GM12878 (cell line): ENCODE measurements around the gene MNT. TPM values are rescaled to one million over a fixed set of nuclear protein-coding genes. Genes with fewer than 3 reads are reported as not detected.

ENCODE experiments used
- ATAC-seq: fragments of 200-7000 bp; cut with Tn5 transposase; 3 replicates; pipeline ENCODE4 v1.9.1; 2020; ENCODE audit warnings: mild to moderate bottlenecking, moderate library complexity
- BruUV-seq: library from RNA; stranded (reverse); fragments of 400-500 nt; replicated peaks from 2 replicates; lab custom pipeline; 2021; lab: Mats Ljungman, UMichigan
- CTCF ChIA-PET: fragments of 300-600 bp; sonication (Branson Sonifier 250); formaldehyde crosslinking; extraction: SDS; loops from one replicate; lab custom pipeline; 2021; ENCODE audit warnings: inconsistent platforms; lab: Yijun Ruan, JAX
- POLR2A ChIA-PET: fragments of 350-600 bp; formaldehyde crosslinking; extraction: SDS; loops from one replicate; lab custom pipeline; 2021; ENCODE audit warnings: inconsistent platforms; lab: Charles Lee
- RAD21 ChIA-PET: fragments of 300-600 bp; sonication (Branson Sonifier 250); formaldehyde crosslinking; loops from one replicate; lab custom pipeline; 2023; ENCODE audit warnings: antibody characterized with exemption; ENCODE audit not compliant: unreplicated experiment; lab: Charles Lee
- SMC1A ChIA-PET: fragments of 300-600 bp; sonication (Branson Sonifier 250); formaldehyde crosslinking; loops from one replicate; lab custom pipeline; 2023; ENCODE audit not compliant: unreplicated experiment, uncharacterized antibody; lab: Charles Lee
- DNase-seq: peaks from one replicate; pipeline ENCODE4 v3.0.0-alpha.2; 2011; ENCODE audit warnings: low read depth, low spot score
- FAIRE-seq: peaks from 3 replicates; lab custom pipeline; 2011; peaks lifted over from hg19 to GRCh38; lab: Jason Lieb, UNC
- H2AFZ ChIP-seq: 2 replicates; pipeline ENCODE4 v1.6.0; 2011; ENCODE audit warnings: low read depth, low read length, control low read depth; ENCODE audit not compliant: control insufficient read depth
- H3K27ac ChIP-seq: 2 replicates; pipeline ENCODE4 v1.5.1; 2011; ENCODE audit warnings: control low read depth; ENCODE audit not compliant: control insufficient read depth, insufficient read depth
- H3K27me3 ChIP-seq, 2 experiments: replicated peaks in 1 of 2; 2 replicates each; pipeline versions ENCODE4 v1.6.0 to v1.6.1; 2011; ENCODE audit warnings: low read length in 1 of 2; ENCODE audit not compliant: control insufficient read depth in 2 of 2, insufficient read depth in 2 of 2
- H3K36me3 ChIP-seq, 2 experiments: 2 replicates each; pipeline ENCODE4 v1.5.1; 2011; ENCODE audit warnings: low read length in 1 of 2; ENCODE audit not compliant: control insufficient read depth in 2 of 2, insufficient read depth in 2 of 2
- H3K4me1 ChIP-seq: 2 replicates; pipeline ENCODE4 v1.6.1; 2011; ENCODE audit warnings: mild to moderate bottlenecking, low read length, moderate library complexity, mixed read lengths; ENCODE audit not compliant: control insufficient read depth, insufficient read depth
- H3K4me2 ChIP-seq: 2 replicates; pipeline ENCODE4 v1.6.0; 2011; ENCODE audit warnings: control low read depth; ENCODE audit not compliant: control insufficient read depth, insufficient read depth
- H3K4me3 ChIP-seq: fragments of 200-600 bp; sonication (generic); 2 replicates; pipeline ENCODE4 v1.5.1; 2016
- H3K79me2 ChIP-seq: 2 replicates; pipeline ENCODE4 v1.6.0; 2011; ENCODE audit warnings: low read length; ENCODE audit not compliant: control insufficient read depth, insufficient read depth
- H3K9ac ChIP-seq: 2 replicates; pipeline ENCODE4 v1.8.0; 2011; ENCODE audit warnings: low read length, control low read depth, mixed read lengths; ENCODE audit not compliant: control insufficient read depth, insufficient read depth
- H3K9me3 ChIP-seq: replicated peaks from 3 replicates; pipeline ENCODE4 v1.5.1; 2011; ENCODE audit warnings: mild to moderate bottlenecking, low read length; ENCODE audit not compliant: control insufficient read depth, insufficient read depth
- H4K20me1 ChIP-seq: 2 replicates; pipeline ENCODE4 v1.6.0; 2011; ENCODE audit not compliant: control insufficient read depth, insufficient read depth
- CEBPB ChIP-seq, 2 experiments: fragments of 150-350 bp in 1 of 2; IDR thresholded peaks; 2 replicates each; pipeline ENCODE4 v1.6.1; 2012 to 2014; ENCODE audit warnings: low read depth in 2 of 2, low read length in 2 of 2, borderline replicate concordance in 1 of 2, inconsistent platforms in 1 of 2
- E2F4 ChIP-seq: IDR thresholded peaks from 2 replicates; pipeline ENCODE4 v1.6.1; 2012; ENCODE audit warnings: low read depth, low read length, improper control_type of control experiment
- EP300 ChIP-seq, 2 experiments: fragments of 150-350 bp in 1 of 2; IDR thresholded peaks; 2 replicates each; pipeline ENCODE4 v1.6.1; 2011 to 2012; ENCODE audit warnings: low read depth in 2 of 2, low read length in 2 of 2, borderline replicate concordance in 1 of 2, improper control_type of control experiment in 1 of 2, inconsistent platforms in 1 of 2; ENCODE audit not compliant: control insufficient read depth in 1 of 2
- IKZF2 ChIP-seq, 2 experiments: fragments of 450-650 bp; IDR thresholded peaks; 2 replicates each; pipeline ENCODE4 v1.6.1; 2017; ENCODE audit warnings: mild to moderate bottlenecking in 2 of 2, moderate library complexity in 2 of 2
- LARP7 ChIP-seq: fragments of 450-650 bp; IDR thresholded peaks from 2 replicates; pipeline ENCODE4 v1.6.1; 2017; ENCODE audit warnings: mild to moderate bottlenecking
- MEF2B ChIP-seq: fragments of 450-650 bp; IDR thresholded peaks from 2 replicates; pipeline ENCODE4 v1.6.1; 2018; ENCODE audit warnings: mild to moderate bottlenecking, moderate library complexity; ENCODE audit not compliant: partially characterized antibody, poor library complexity, severe bottlenecking
- RCOR1 ChIP-seq: conservative IDR thresholded peaks from 2 replicates; pipeline ENCODE4 v1.6.1; 2012; ENCODE audit warnings: low read depth, low read length, improper control_type of control experiment
- SKIL ChIP-seq: fragments of 450-650 bp; IDR thresholded peaks from 2 replicates; pipeline ENCODE4 v1.6.1; 2017; ENCODE audit warnings: mild to moderate bottlenecking, low read depth, inconsistent platforms; ENCODE audit not compliant: poor library complexity, severe bottlenecking
- SPI1 ChIP-seq: IDR thresholded peaks from 2 replicates; pipeline ENCODE4 v1.6.1; 2011; ENCODE audit warnings: low read depth, mild to moderate bottlenecking, low read length, moderate library complexity, borderline replicate concordance; ENCODE audit not compliant: insufficient read depth
- ZBTB11 ChIP-seq: fragments of 450-650 bp; formaldehyde crosslinking; IDR thresholded peaks from 2 replicates; pipeline ENCODE4 v1.5.0; 2022; ENCODE audit warnings: mild to moderate bottlenecking, missing genetic modification characterization
- WGBS: methylation state at CpG from one replicate; pipeline ENCODE4 v1.1.6; 2016; ENCODE audit warnings: low lambda C conversion rate; ENCODE audit not compliant: insufficient replicate concordance, insufficient coverage; ENCODE audit errors: missing lambda C conversion rate; 5-methylcytosine and 5-hydroxymethylcytosine counted together
- in situ Hi-C: fragments of 300-500 bp; cut with MboI; formaldehyde crosslinking; loops from 9 replicates; pipeline ENCODE4 v1.14.3; 2018; ENCODE audit warnings: mixed read lengths
- intact Hi-C: fragments of 100-400 bp; cut with micrococcal nuclease; formaldehyde crosslinking; loops from one replicate; pipeline ENCODE4 v1.14.2; 2022; ENCODE audit not compliant: unreplicated experiment
- polyA plus RNA-seq, 11 experiments: library from polyadenylated mRNA; depleted of rRNA in 4 of 11; unstranded in 6 of 11; stranded (reverse) in 5 of 11; fragments of >200 nt; fragmentation: Nextera tagmentation in 4 of 11; fragmentation: Illumina TruSeq in 1 of 11; extraction: Ambion mirVana in 4 of 11; extraction: Trizol in 1 of 11; gene quantifications; 1 replicate in 1 of 11; 2 replicates in 10 of 11; pipeline versions ENCODE4 v1.2.1 to v1.2.3, GENCODE V29; 2011 to 2016; ENCODE audit warnings: inconsistent platforms in 2 of 11, missing spikeins in 2 of 11, low read depth in 1 of 11
- total RNA-seq, 4 experiments: library from RNA; depleted of rRNA in 3 of 4; stranded (reverse); fragments of >200 nt in 3 of 4; fragmentation: Illumina TruSeq in 1 of 4; extraction: Trizol in 1 of 4; gene quantifications; 2 replicates each; pipeline versions ENCODE4 v1.2.1 to v1.2.3, GENCODE V29; 2013 to 2021

Gene MNT
- total and polyA plus RNA-seq, 10 of the 15 experiments (the other 5 are each of a cell fraction or from before 2014, with no cell fraction given) = 0.31 to 15.9 (median 3.8) TPM

- TF ChIP-seq E2F4 = no peak
- TF ChIP-seq CEBPB (IDR thresholded peaks at IDR 0.05; ENCODE audit: borderline replicate concordance in 1 of 2, low read depth in 2 of 2, low read length in 2 of 2) = no peak
- TF ChIP-seq RCOR1 = no peak
Measured at GRCh38 chr17:2397247-2398171, 3.4 kb downstream of the MNT start (continued).

GRCh38 chr17:2396568-2397246 lies 4.2 kb downstream of the MNT start:
- Histone ChIP-seq H3K79me2 (peaks cover 20% of the 10 kb centered on the region), H3K27me3 (no peaks in the 10 kb centered on the region), H3K9me3 (no peaks in the 10 kb centered on the region), H3K4me3 (peak overlapping the region; percentile 66), H3K9ac (peak overlapping the region; percentile 64), H3K36me3 (no peaks in the 10 kb centered on the region; a peak in 1 of 4 replicates), H4K20me1 (no peaks in the 10 kb centered on the region), H2AFZ (peak overlapping the region; percentile 5), H3K27ac (peak overlapping the region; percentile 57), H3K4me1 (peaks cover 27% of the 10 kb centered on the region), H3K4me2 (peak overlapping the region; percentile 79)
- 1% methylated on average over 34 of the region's 34 CpGs for WGBS
- ATAC-seq (peak; percentile 27), FAIRE-seq (peak; percentile 93), DNase-seq (peak; percentile 68)
- no TSS peak for BruUV-seq
- in situ Hi-C loops = no loop called here
- ChIA-PET POLR2A (no interaction called here), CTCF (interaction anchor here (1.7 kb wide), 2 partner anchors 14 to 19 kb away, joined by 8 to 9 read pairs; no protein-coding TSS in a partner anchor), RAD21 (no interaction called here), SMC1A (no interaction called here)
- intact Hi-C loops = no loop called here
- TF ChIP-seq LARP7 = 0 out of 2 replicates have a peak, but pooled peaks have one; percentile 34
- peak; percentile 83 for TF ChIP-seq MEF2B
- no peak for TF ChIP-seq SKIL
- no peak for TF ChIP-seq ZBTB11
- TF ChIP-seq EP300 (IDR thresholded peaks at IDR 0.05; ENCODE audit: borderline replicate concordance in 1 of 2, control insufficient read depth in 1 of 2, low read depth in 2 of 2, low read length in 2 of 2) = no peak
- peak; percentile 58 to 60; a peak in 3 of 4 replicates for TF ChIP-seq IKZF2 (IDR thresholded peaks at IDR 0.05)
- peak; percentile 29; the same call in 1 of the 2 replicates for TF ChIP-seq SPI1
